ENCODE results near the gene C22orf31. TPM values are rescaled to one million over a fixed set of nuclear protein-coding genes. Genes with fewer than 3 reads are reported as not detected.
"Not testable (repeated sequence)": the region's sequence is repeated elsewhere in the genome, so short reads cannot be mapped to it uniquely, and the experiment has no call there.

Gene C22orf31
- total RNA-seq, 2 donors from 2014 or later = not detected

- ATAC-seq; DNase-seq; intact Hi-C loops (cut with DNase I, micrococcal nuclease): not testable (repeated sequence)
These were observed 21.9 kb upstream of the C22orf31 start for GRCh38 chr22:29083576-29083932.

- intact Hi-C loops (cut with DNase I, micrococcal nuclease) = no loop called here
- no peak for DNase-seq
- ATAC-seq = no peak
These were observed 21.4 kb upstream of the C22orf31 start for GRCh38 chr22:29082826-29083545.

DNA sequence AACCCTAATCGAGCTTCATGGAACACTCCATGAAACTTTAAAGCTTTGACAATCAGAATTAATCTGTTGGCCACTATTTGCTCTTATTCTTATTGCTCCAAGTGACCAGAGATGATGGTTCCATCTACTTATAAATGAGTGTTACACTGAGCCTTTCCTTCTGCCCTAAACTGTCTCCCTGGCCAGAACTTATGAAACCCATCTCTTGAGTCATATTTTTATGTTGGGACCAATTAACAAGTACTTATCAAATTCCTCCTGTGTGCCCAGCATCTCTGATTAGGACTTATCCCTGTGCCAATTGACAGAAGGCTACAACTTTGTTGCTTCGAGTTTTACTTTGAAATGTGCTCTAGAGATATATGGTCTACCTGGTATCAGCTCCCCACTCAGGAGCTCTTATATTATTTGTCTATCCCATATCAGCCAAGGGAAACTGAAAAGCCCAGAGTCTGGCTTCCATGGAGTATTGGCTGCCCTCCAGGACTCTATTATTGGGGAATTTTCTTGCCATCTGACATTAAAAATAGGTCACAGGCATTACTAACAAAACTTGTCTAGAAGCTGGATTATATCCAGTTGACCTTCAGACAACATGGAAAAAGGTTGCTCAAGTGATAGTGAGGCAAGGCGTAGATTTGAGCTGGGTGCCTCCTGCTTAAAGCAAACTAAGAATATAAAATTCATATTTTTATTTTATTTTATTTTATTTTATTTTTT, 20.0 kb upstream of the C22orf31 start:
- no peak for ATAC-seq
- no peak for DNase-seq
- intact Hi-C loops (cut with DNase I, micrococcal nuclease) = no loop called here

GRCh38 chr22:29080106-29080975, 18.7 kb upstream of the C22orf31 start:
- DNase-seq (no peak), ATAC-seq (no peak)
- intact Hi-C loops (cut with DNase I, micrococcal nuclease) = no loop called here

- ATAC-seq = peak; percentile 86
- peak; percentile 61 to 63 for DNase-seq
- intact Hi-C loops (cut with DNase I, micrococcal nuclease) = no loop called here
These were observed 17.7 kb upstream of the C22orf31 start for GRCh38 chr22:29079218-29079901.

DNA sequence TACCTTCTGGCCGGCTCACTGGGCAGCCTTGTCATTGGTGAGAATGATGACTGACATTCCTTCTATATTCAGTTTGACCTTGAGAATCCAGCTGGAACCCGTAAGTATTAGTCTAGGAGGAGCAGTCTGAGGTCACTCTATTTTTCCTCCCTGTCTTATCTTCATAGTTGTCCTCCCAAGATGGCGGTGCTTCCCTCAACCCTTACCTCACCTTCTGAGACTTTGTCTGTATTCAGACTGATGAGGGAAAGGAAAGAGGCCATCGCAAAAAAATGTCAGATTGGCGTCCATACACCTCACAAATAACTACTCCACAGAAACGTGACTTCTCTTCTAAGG, 17.2 kb upstream of the C22orf31 start:
- DNase-seq (no peak), ATAC-seq (peak; percentile 23)
- intact Hi-C loops (cut with DNase I, micrococcal nuclease) = no loop called here

DNA sequence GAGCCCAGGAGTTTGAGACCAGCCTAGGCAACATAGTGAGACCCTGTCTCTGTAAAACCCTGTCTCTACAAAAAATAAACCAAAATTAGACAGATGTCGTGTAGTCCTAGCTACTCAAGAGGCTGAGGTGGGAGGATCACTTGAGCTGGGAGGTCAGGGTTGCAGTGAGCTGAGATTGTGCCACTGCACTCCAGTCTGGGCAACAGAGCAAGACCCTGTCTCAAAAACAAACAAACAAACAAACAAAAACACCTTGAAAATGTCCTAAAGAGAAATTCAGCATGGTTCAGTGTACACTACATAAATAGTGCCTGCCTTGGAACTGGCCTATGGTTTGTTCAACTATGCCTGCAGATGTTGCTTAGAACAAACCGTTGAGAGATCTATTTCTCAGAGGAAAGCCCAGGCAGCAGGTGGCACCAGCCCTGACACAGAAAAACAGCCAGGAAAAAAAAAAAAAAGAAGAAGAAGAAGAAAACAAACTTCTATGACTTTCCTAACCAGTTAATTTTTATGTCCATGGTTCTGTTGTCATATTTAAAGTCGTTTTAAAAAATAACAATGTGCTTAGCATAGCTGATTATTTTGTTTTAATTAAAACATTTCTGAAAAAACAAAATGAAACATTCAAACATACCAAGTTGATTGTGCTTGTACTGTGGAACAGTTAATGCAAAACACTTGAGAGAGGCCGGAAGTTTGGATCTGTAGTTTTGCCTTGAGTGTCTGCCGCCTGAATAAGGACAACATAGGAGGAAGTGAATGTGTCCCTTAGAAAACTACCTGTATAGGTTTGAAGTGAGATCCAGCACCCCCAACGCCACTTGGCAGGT, 16.6 kb upstream of the C22orf31 start:
- intact Hi-C loops (cut with DNase I, micrococcal nuclease) = no loop called here
- DNase-seq (peak in 1 of 2 donors; percentile 26), ATAC-seq (peak; percentile 24)

GRCh38 chr22:29074276-29074772, 12.7 kb upstream of the C22orf31 start:
- peak; percentile 2 for ATAC-seq
- intact Hi-C loops (cut with DNase I, micrococcal nuclease) = no loop called here
- DNase-seq = no peak

DNA sequence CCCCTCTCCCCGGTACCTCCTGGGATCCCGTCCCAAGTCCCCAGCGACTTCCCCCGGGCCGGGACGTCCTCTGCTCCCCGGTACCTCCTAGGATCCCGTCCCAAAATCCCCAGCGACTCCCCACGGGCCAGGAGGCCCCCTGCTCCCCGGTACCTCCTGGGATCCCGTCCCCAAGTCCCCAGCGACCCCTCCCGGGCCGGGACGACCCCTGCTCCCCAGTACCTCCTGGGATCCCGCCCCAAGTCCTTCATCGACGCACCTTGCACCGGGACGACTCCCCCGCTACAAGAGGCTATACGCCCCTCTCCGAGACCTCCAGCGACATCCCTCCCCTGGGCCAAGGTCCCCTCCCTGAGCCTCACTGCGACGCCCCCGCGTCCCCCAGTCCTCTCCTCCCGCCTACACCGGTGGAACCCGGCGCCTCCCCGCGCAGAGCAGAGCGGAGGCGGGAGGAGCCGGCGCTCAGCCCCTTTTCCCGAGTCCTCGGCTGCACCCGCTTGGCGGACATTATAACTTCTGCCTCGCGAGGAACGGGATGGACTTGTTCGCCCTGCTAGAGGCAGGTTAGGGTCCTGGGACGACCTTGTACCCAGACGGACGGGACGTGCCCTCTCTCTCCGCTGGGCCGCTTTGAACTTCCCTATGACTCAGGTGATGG, 12.1 kb upstream of the C22orf31 start:
- DNase-seq = peak; percentile 53 to 73
- peak; percentile 52 for ATAC-seq
- intact Hi-C loops (cut with DNase I, micrococcal nuclease) = no loop called here

DNA sequence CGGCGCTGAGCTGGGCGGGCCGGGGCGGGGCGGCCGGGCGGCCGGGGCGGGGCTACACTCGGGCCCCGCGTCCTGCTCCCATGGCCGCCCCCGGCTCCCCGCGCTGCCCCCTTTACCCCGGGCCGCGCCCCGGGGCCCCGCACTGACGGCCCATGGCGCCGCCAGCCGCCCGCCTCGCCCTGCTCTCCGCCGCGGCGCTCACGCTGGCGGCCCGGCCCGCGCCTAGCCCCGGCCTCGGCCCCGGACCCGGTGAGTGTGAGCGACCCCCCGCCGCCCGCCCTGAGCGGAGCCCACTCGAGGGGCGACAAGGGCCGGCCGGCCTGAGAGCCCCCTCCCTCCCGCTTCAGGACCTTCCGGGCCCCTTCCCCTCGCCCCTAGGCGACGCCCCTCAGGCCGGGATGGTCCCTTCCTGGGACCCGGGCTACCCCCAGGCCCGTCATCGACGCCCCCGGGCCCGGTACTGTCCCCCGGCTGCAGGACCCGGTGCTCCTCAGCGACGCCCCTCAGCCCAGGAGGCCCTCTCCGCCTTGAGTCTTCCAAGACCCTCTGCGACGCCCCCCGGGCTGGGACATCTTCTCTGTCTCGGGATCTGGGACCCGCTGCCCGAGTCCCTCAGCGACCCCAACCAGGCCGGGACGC, 11.5 kb upstream of the C22orf31 start, which contains the start of gene KREMEN1:
Gene KREMEN1 (plus strand): TSS at position 57 of the 639 bp plus-strand sequence. CDS start 96 bp downstream, at position 153.
- intact Hi-C loops (cut with DNase I, micrococcal nuclease) = no loop called here
- ATAC-seq = peak; percentile 0
- DNase-seq = no peak

GRCh38 chr22:29072193-29072978, 10.8 kb upstream of the C22orf31 start:
- peak; percentile 86 for ATAC-seq
- intact Hi-C loops (cut with DNase I, micrococcal nuclease) = no loop called here
- DNase-seq = peak; percentile 96 to 98

GRCh38 chr22:29071261-29072045, 9.8 kb upstream of the C22orf31 start:
- ATAC-seq = peak; percentile 55
- DNase-seq = peak; percentile 66 to 82
- intact Hi-C loops (cut with DNase I, micrococcal nuclease) = no loop called here

GRCh38 chr22:29070490-29070889, 8.9 kb upstream of the C22orf31 start:
- ATAC-seq (no peak), DNase-seq (no peak)
- intact Hi-C loops (cut with DNase I, micrococcal nuclease) = no loop called here

DNA sequence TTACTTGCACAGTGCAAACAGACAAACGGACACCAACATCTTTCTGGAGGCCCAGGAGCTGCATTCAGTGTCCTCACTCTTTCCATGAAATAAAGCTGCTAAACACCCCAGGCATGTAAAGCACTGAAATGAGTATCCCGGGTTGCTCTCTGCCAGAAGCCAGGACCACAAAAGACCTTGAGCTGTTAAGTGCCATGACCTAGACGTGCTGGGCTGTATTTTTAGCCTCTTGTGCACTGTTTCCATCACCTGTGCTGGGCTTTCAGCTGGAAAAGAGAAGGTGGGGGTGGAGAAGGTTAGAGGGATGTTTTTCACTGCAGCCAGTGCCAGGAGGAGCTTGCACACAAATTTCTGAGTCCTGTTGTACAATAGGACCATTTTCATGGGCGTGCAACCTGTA, 7.8 kb upstream of the C22orf31 start:
- intact Hi-C loops (cut with DNase I, micrococcal nuclease) = no loop called here
- DNase-seq (no peak), ATAC-seq (no peak)

GRCh38 chr22:29065468-29066190, 4.0 kb upstream of the C22orf31 start:
- DNase-seq (no peak), ATAC-seq (peak; percentile 20)
- intact Hi-C loops (cut with DNase I, micrococcal nuclease) = no loop called here

Measured in left colon (tissue), 2 donors.